ENCODE results near the gene DET1.
"Not testable (repeated sequence)": the region's sequence is repeated elsewhere in the genome, so short reads cannot be mapped to it uniquely, and the experiment has no call there.

DET1 gene

GRCh38 chr15:88491158-88491557 lies 55.3 kb downstream of the DET1 start:
- DNase-seq = no peak

- DNase-seq = no peak
Observed at GRCh38 chr15:88490036-88490435, 56.4 kb downstream of the DET1 start.

- no peak for DNase-seq
Observed at GRCh38 chr15:88489321-88489720, 57.2 kb downstream of the DET1 start.

GRCh38 chr15:88487796-88488523 lies 58.5 kb downstream of the DET1 start:
- DNase-seq = no peak

GRCh38 chr15:88487178-88487795 lies 59.2 kb downstream of the DET1 start:
- DNase-seq = no peak

- no peak for DNase-seq
Observed at GRCh38 chr15:88484682-88485331, 61.7 kb downstream of the DET1 start.

- DNase-seq = no peak
Observed at GRCh38 chr15:88482263-88482662, 64.2 kb downstream of the DET1 start.

GRCh38 chr15:88480981-88481380 lies 65.5 kb downstream of the DET1 start:
- DNase-seq = no peak

GRCh38 chr15:88479169-88479568 lies 67.3 kb downstream of the DET1 start:
- no peak for DNase-seq

- no peak for DNase-seq
Observed at GRCh38 chr15:88477904-88478303, 68.6 kb downstream of the DET1 start.

- DNase-seq = no peak
Observed at GRCh38 chr15:88477126-88477525, 69.4 kb downstream of the DET1 start.

GRCh38 chr15:88476635-88477060 lies 69.8 kb downstream of the DET1 start:
- peak in 1 of 2 donors; percentile 13 for DNase-seq

GRCh38 chr15:88473661-88474293 lies 72.7 kb downstream of the DET1 start:
- not testable (repeated sequence) for DNase-seq

- DNase-seq = no peak
Observed at GRCh38 chr15:88472225-88472624, 74.3 kb downstream of the DET1 start.

GRCh38 chr15:88470625-88471372 lies 75.7 kb downstream of the DET1 start:
- DNase-seq = no peak

- DNase-seq = no peak
Observed at GRCh38 chr15:88469321-88469720, 77.2 kb downstream of the DET1 start.

GRCh38 chr15:88468721-88469120 lies 77.8 kb downstream of the DET1 start:
- DNase-seq = not testable (repeated sequence)

- DNase-seq = peak in 1 of 2 donors; percentile 26
Observed at GRCh38 chr15:88467935-88468528, 78.4 kb downstream of the DET1 start.

GRCh38 chr15:88467073-88467934 lies 79.2 kb downstream of the DET1 start, which contains the start of the genes MRPL46 and MRPS11:
TSS of gene MRPL46 (minus strand) at chr15:88467388. CDS start at chr15:88467377, 11 bp downstream.
TSS of gene MRPS11 (plus strand) at chr15:88467708. CDS start at chr15:88467718, 10 bp downstream.
- DNase-seq = peak; percentile 80 to 94

GRCh38 chr15:88465633-88466224 lies 80.8 kb downstream of the DET1 start:
- DNase-seq = peak; percentile 52 to 63

All from inflammatory macrophage treated with lipopolysaccharide for 1 hour (primary cell).